Measurements from ENCODE around the gene P2RX2. TPM values are rescaled to one million over a fixed set of nuclear protein-coding genes. Genes with fewer than 3 reads are reported as not detected.

Gene P2RX2
- total and polyA plus RNA-seq, 2 donors (not counting 1 experiment from before 2014, with no cell fraction given) = not detected

DNA sequence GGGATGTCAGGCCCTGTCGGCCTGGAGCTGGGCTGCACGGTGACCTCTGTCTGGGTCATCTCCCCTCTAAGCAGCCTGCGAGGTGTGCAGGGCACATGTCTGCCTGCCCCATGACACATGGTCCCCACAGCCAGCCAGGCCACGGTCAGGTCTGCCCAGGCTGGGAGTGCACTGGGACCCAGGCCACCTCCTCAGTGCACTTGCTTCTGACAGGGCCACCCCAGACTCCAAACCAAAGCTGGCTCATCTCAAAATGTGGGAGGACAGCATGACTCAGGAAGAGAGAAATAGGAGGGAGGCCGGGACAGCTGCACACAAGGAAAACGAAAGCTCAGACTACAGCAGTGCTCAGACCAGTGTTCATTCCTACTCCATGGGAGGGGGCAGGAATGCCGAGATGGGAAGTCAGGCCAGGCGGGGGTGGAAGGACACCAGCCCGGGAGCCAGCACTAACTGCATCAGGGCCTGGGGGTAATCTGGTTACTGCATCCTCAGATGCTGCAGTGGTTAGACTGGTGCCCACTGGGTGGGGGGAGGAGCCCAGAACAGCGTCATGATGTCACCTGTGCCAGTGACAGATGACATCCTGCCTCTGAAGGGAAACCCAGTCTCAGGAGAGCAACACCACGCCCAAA, 4.0 kb downstream of the P2RX2 start:
- DNase-seq (ENCODE audit: low read depth in 2 of 2) = peak; percentile 83 to 86
- no peak for TF ChIP-seq EZH2 (IDR thresholded peaks at IDR 0.05; ENCODE audit: low read length, missing control alignments)
- TF ChIP-seq, protein P1, sequence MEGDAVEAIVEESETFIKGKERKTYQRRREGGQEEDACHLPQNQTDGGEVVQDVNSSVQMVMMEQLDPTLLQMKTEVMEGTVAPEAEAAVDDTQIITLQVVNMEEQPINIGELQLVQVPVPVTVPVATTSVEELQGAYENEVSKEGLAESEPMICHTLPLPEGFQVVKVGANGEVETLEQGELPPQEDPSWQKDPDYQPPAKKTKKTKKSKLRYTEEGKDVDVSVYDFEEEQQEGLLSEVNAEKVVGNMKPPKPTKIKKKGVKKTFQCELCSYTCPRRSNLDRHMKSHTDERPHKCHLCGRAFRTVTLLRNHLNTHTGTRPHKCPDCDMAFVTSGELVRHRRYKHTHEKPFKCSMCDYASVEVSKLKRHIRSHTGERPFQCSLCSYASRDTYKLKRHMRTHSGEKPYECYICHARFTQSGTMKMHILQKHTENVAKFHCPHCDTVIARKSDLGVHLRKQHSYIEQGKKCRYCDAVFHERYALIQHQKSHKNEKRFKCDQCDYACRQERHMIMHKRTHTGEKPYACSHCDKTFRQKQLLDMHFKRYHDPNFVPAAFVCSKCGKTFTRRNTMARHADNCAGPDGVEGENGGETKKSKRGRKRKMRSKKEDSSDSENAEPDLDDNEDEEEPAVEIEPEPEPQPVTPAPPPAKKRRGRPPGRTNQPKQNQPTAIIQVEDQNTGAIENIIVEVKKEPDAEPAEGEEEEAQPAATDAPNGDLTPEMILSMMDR (conservative IDR thresholded peaks at IDR 0.05 in 1 of 2, IDR thresholded peaks at IDR 0.05 in 1 of 2; ENCODE audit: low read depth in 1 of 2, low read length in 2 of 2) = no peak
- H3K36me3 ChIP-seq (ENCODE audit: control insufficient read depth, insufficient read depth, low read length) = peaks cover 13% of the 10 kb centered on the region
- H3K27me3 ChIP-seq (ENCODE audit: control insufficient read depth, insufficient read depth, low read length) = peaks cover 13% of the 10 kb centered on the region
- peak overlapping the region; percentile 61 for H3K27ac ChIP-seq (ENCODE audit: insufficient read depth, low read length)
- no peak overlapping the region for H3K4me3 ChIP-seq (replicated peaks in 1 of 4; ENCODE audit: control extremely low read depth in 1 of 4, insufficient read depth in 1 of 4, low read depth in 3 of 4, low read length in 4 of 4)
- no peaks in the 10 kb centered on the region for H4K20me1 ChIP-seq (ENCODE audit: control insufficient read depth, extremely low read depth, insufficient read depth, low read length)
- no peaks in the 10 kb centered on the region for H3K79me2 ChIP-seq (ENCODE audit: control insufficient read depth, insufficient read depth, low read length)
- no peaks in the 10 kb centered on the region for H3K9me3 ChIP-seq (ENCODE audit: control insufficient read depth, insufficient read depth, low read depth, low read length)
- peak overlapping the region; percentile 32 for H2AFZ ChIP-seq (ENCODE audit: low read length)
- H3K9ac ChIP-seq (ENCODE audit: insufficient read depth, low read length) = no peak overlapping the region
- peaks cover 14% of the 10 kb centered on the region for H3K4me1 ChIP-seq (ENCODE audit: control insufficient read depth, extremely low read depth, insufficient read depth, low read length)
- H3K4me2 ChIP-seq (ENCODE audit: extremely low read depth, insufficient read depth, low read length) = peak overlapping the region; percentile 72

- Histone ChIP-seq H3K27me3 (ENCODE audit: control insufficient read depth, insufficient read depth, low read length) (peaks cover 6% of the 10 kb centered on the region), H3K9ac (ENCODE audit: insufficient read depth, low read length) (peak overlapping the region; percentile 30), H3K4me1 (ENCODE audit: control insufficient read depth, extremely low read depth, insufficient read depth, low read length) (peaks cover 14% of the 10 kb centered on the region), H3K4me2 (ENCODE audit: extremely low read depth, insufficient read depth, low read length) (peak overlapping the region; percentile 72), H2AFZ (ENCODE audit: low read length) (peak overlapping the region; percentile 32), H3K27ac (ENCODE audit: insufficient read depth, low read length) (peak overlapping the region; percentile 61), H3K36me3 (ENCODE audit: control insufficient read depth, insufficient read depth, low read length) (peaks cover 13% of the 10 kb centered on the region), H3K9me3 (ENCODE audit: control insufficient read depth, insufficient read depth, low read depth, low read length) (no peaks in the 10 kb centered on the region), H3K79me2 (ENCODE audit: control insufficient read depth, insufficient read depth, low read length) (no peaks in the 10 kb centered on the region), H4K20me1 (ENCODE audit: control insufficient read depth, extremely low read depth, insufficient read depth, low read length) (no peaks in the 10 kb centered on the region), H3K4me3 (replicated peaks in 1 of 4; ENCODE audit: control extremely low read depth in 1 of 4, insufficient read depth in 1 of 4, low read depth in 3 of 4, low read length in 4 of 4) (no peak overlapping the region)
- TF ChIP-seq EZH2 (IDR thresholded peaks at IDR 0.05; ENCODE audit: low read length, missing control alignments) = no peak
- TF ChIP-seq, protein P1 (conservative IDR thresholded peaks at IDR 0.05 in 1 of 2, IDR thresholded peaks at IDR 0.05 in 1 of 2; ENCODE audit: low read depth in 1 of 2, low read length in 2 of 2) = no peak
- DNase-seq (ENCODE audit: low read depth in 2 of 2) = no peak
These were observed 4.7 kb downstream of the P2RX2 start for GRCh38 chr12:132623072-132623869.

DNA sequence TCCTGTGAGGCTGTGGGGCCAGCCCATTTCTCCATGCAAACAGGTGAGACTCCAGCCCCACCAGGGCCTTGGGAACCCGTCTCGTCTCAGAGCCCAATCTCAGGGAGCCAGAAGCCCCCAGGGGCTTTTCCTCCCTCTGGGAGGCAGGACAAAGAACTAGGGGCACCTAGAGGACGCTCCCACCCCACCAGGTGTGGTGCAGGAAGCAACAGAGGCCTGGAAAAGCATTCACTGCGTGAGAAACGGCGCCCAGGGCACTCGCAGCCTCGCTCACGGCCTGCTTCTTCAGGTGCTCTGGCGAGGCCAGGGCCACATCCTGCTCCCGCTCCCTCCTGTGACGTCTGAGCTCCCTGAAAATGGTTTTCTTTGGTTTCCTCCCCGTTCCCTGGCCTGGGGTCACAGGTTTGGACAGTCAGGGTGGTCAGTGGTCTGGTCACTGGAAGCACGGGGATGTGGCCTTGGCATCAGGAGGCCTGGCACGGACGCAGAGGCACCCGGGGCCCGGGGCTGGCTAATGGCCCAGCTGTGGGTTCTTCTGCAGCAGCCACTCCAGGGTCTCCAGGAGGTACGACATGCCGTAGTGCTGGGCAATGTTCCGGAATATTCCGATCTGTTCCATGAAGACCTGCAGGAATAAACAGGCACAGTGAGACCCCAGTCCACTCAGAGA, 5.7 kb downstream of the P2RX2 start:
- TF ChIP-seq, protein P1 (conservative IDR thresholded peaks at IDR 0.05 in 1 of 2, IDR thresholded peaks at IDR 0.05 in 1 of 2; ENCODE audit: low read depth in 1 of 2, low read length in 2 of 2) = no peak
- no peak for TF ChIP-seq EZH2 (IDR thresholded peaks at IDR 0.05; ENCODE audit: low read length, missing control alignments)
- Histone ChIP-seq H3K27me3 (ENCODE audit: control insufficient read depth, insufficient read depth, low read length) (peaks cover 3% of the 10 kb centered on the region), H3K79me2 (ENCODE audit: control insufficient read depth, insufficient read depth, low read length) (no peaks in the 10 kb centered on the region), H3K9ac (ENCODE audit: insufficient read depth, low read length) (no peak overlapping the region), H3K4me2 (ENCODE audit: extremely low read depth, insufficient read depth, low read length) (no peak overlapping the region), H3K27ac (ENCODE audit: insufficient read depth, low read length) (no peak overlapping the region), H3K4me3 (replicated peaks in 1 of 4; ENCODE audit: control extremely low read depth in 1 of 4, insufficient read depth in 1 of 4, low read depth in 3 of 4, low read length in 4 of 4) (no peak overlapping the region), H3K36me3 (ENCODE audit: control insufficient read depth, insufficient read depth, low read length) (peaks cover 13% of the 10 kb centered on the region), H3K9me3 (ENCODE audit: control insufficient read depth, insufficient read depth, low read depth, low read length) (no peaks in the 10 kb centered on the region), H2AFZ (ENCODE audit: low read length) (no peak overlapping the region), H4K20me1 (ENCODE audit: control insufficient read depth, extremely low read depth, insufficient read depth, low read length) (no peaks in the 10 kb centered on the region), H3K4me1 (ENCODE audit: control insufficient read depth, extremely low read depth, insufficient read depth, low read length) (peaks cover 14% of the 10 kb centered on the region)
- DNase-seq (ENCODE audit: low read depth in 2 of 2) = no peak

Measured in fibroblast of lung (primary cell).